Upper lobe of left lung (tissue), 4 donors: Measurements from ENCODE around the gene DIP2C.
"Not testable (repeated sequence)": the region's sequence is repeated elsewhere in the genome, so short reads cannot be mapped to it uniquely, and the experiment has no call there.

Experiments
- POLR2AphosphoS5 ChIP-seq, 2 donors: sonication (generic); formaldehyde crosslinking; IDR thresholded peaks; one replicate each; pipeline ENCODE4 v1.5.1; 2017; ENCODE audit warnings: antibody characterized with exemption in 2 of 2
- TF ChIP-seq, protein P1 (sequence below), 6 experiments: fragments of 450-650 bp in 4 of 6; fragments of 200-600 bp in 2 of 6; sonication (generic) in 2 of 6; IDR thresholded peaks; one replicate each; pipeline ENCODE4 v1.5.1; 2016 to 2019; ENCODE audit warnings: antibody characterized with exemption in 6 of 6

DNA sequence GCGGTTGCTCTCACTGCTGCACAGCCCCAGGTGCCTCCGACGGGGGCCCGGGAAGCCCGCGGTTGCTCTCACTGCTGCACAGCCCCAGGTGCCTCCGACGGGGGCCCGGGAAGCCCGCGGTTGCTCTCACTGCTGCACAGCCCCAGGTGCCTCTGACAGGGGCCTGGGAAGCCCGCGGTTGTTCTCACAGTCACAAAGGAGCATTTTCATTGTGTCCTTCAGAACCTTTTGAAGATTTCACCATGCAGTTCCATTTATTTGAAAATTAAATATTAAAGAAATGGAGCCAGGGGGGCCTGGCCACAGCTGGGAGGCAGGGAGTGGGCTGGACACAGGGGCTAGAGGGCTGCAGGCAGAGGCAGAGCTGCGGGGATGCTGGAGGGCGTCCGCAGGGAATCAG lies 321.4 kb downstream of the DIP2C start:
- TF ChIP-seq, protein P1, sequence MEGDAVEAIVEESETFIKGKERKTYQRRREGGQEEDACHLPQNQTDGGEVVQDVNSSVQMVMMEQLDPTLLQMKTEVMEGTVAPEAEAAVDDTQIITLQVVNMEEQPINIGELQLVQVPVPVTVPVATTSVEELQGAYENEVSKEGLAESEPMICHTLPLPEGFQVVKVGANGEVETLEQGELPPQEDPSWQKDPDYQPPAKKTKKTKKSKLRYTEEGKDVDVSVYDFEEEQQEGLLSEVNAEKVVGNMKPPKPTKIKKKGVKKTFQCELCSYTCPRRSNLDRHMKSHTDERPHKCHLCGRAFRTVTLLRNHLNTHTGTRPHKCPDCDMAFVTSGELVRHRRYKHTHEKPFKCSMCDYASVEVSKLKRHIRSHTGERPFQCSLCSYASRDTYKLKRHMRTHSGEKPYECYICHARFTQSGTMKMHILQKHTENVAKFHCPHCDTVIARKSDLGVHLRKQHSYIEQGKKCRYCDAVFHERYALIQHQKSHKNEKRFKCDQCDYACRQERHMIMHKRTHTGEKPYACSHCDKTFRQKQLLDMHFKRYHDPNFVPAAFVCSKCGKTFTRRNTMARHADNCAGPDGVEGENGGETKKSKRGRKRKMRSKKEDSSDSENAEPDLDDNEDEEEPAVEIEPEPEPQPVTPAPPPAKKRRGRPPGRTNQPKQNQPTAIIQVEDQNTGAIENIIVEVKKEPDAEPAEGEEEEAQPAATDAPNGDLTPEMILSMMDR (IDR thresholded peaks at IDR 0.05) = not testable (repeated sequence)
- not testable (repeated sequence) for TF ChIP-seq POLR2AphosphoS5 (IDR thresholded peaks at IDR 0.05)
